Prostate gland (tissue), 2 donors: ENCODE data around the gene SPI1.

Experiments
- POLR2A ChIP-seq: fragments of 450-650 bp; IDR thresholded peaks from one replicate; pipeline ENCODE4 v1.6.1; 2016; ENCODE audit warnings: antibody characterized with exemption, mild to moderate bottlenecking
- TF ChIP-seq, protein P1 (sequence below), 4 experiments: fragments of 200-600 bp in 2 of 4; fragments of 450-650 bp in 2 of 4; sonication (generic) in 2 of 4; IDR thresholded peaks; 1 replicate in 3 of 4; 2 replicates in 1 of 4; pipeline ENCODE4 v1.5.1; 2016 to 2019; ENCODE audit warnings: antibody characterized with exemption in 4 of 4, mild to moderate bottlenecking in 2 of 4, moderate library complexity in 2 of 4

DNA sequence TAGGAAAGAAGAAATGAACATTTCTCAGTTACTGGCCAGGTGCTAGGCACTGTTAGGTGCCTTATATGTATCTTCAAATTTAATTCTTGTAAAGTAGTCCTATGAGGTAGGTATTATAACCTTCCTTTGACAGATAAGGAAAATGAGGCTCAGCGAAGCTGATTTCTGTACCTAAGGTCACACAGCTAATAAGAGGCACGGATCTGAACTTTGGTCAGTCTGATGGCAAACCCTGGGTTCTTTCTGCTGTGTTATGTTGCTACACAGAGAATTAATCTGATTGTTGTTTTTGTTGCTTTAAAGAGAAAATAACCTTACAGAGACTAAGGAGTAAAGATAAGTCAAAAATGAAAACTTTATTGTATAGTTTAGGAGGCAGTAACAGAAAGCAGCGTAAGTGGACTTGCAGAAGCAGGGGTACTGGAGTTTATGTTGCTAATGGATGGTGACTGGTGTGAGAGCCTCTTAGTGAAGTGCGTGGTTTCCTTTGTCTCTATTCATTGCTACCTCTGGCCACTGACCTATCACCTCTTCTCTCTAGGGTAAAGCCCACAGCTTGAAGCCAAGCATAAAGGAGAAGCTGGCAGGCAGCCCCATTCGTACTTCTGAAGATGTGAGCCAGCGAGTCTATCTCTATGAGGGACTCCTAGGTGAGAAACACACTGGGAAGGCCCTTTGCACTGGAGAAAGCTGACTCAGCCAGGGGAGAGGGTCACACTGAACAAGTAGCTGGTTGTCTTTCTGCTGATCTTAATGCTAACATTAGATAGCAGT, 70.1 kb downstream of the SPI1 start:
- no peak for TF ChIP-seq POLR2A
- TF ChIP-seq, protein P1, sequence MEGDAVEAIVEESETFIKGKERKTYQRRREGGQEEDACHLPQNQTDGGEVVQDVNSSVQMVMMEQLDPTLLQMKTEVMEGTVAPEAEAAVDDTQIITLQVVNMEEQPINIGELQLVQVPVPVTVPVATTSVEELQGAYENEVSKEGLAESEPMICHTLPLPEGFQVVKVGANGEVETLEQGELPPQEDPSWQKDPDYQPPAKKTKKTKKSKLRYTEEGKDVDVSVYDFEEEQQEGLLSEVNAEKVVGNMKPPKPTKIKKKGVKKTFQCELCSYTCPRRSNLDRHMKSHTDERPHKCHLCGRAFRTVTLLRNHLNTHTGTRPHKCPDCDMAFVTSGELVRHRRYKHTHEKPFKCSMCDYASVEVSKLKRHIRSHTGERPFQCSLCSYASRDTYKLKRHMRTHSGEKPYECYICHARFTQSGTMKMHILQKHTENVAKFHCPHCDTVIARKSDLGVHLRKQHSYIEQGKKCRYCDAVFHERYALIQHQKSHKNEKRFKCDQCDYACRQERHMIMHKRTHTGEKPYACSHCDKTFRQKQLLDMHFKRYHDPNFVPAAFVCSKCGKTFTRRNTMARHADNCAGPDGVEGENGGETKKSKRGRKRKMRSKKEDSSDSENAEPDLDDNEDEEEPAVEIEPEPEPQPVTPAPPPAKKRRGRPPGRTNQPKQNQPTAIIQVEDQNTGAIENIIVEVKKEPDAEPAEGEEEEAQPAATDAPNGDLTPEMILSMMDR (IDR thresholded peaks at IDR 0.05), result no peak
